Measurements from ENCODE around the gene PNKP. TPM values are rescaled to one million over a fixed set of nuclear protein-coding genes. Genes with fewer than 3 reads are reported as not detected.

Gene PNKP
- total and polyA plus RNA-seq, 9 of the 15 experiments (the other 6 are each of a cell fraction or from before 2014, with no cell fraction given): 2.8 to 85.4 (median 25.3) TPM

- DNase-seq (ENCODE audit: extremely low read depth in 1 of 4, low spot score in 3 of 4) (peak; percentile 57 to 83 (median 72)), ATAC-seq (no peak), FAIRE-seq (no peak)
- BruUV-seq (replicated peaks): no TSS peak
- POLR2A ChIA-PET: interaction anchor here (0.6 kb wide), 4 partner anchors 31 to 61 kb away, joined by 3 to 4 read pairs (median 3); no protein-coding TSS in a partner anchor
- Histone ChIP-seq H3K79me2 (ENCODE audit: control insufficient read depth, insufficient read depth, low read length) (peaks cover 4% of the 10 kb centered on the region), H3K4me2 (ENCODE audit: insufficient read depth, low read length) (no peak overlapping the region), H3K9me3 (replicated peaks; ENCODE audit: control insufficient read depth, insufficient read depth, low read depth, low read length) (no peaks in the 10 kb centered on the region), H2AFZ (ENCODE audit: low read depth, low read length) (no peak overlapping the region), H3K27me3 (ENCODE audit: control insufficient read depth in 2 of 2, insufficient read depth in 2 of 2, low read length in 2 of 2) (no peaks in the 10 kb centered on the region), H3K36me3 (ENCODE audit: control insufficient read depth, insufficient read depth, low read length) (peaks cover 55% of the 10 kb centered on the region), H4K20me1 (replicated peaks; ENCODE audit: control insufficient read depth, insufficient read depth, low read length) (no peaks in the 10 kb centered on the region), H3K9ac (ENCODE audit: insufficient read depth in 1 of 2, low read depth in 2 of 2, low read length in 2 of 2) (peak overlapping the region in 1 of 2 experiments; percentile 66; a peak in 2 of 4 replicates), H3K4me3 (no peak overlapping the region), H3K27ac (ENCODE audit: extremely low read depth, low read depth, low read length) (no peak overlapping the region), H3K4me1 (replicated peaks in 1 of 2; ENCODE audit: control insufficient read depth in 2 of 2, insufficient read depth in 2 of 2, low read length in 2 of 2) (peaks cover 6 to 54% of the 10 kb centered on the region in 2 experiments; a peak in 3 of 5 replicates), H3K9me1 (ENCODE audit: control insufficient read depth, insufficient read depth, low read length) (no peaks in the 10 kb centered on the region)
- CTCF ChIA-PET (ENCODE audit: low intra/inter-chr PET ratio): no interaction called here
- 77% methylated on average over 30 of the region's 31 CpGs for WGBS (ENCODE audit: insufficient coverage, low coverage, missing lambda C conversion rate)
- intact Hi-C loops (cut with micrococcal nuclease) (no loop called here), in situ Hi-C loops (cut with MboI) (no loop called here)
- TF ChIP-seq STAT6 (CRISPR knock-in tag; IDR thresholded peaks at IDR 0.05): no peak
- peak; percentile 58 for TF ChIP-seq ASH1L (IDR thresholded peaks at IDR 0.05; ENCODE audit: borderline replicate concordance, low read depth, partially characterized antibody)
- TF ChIP-seq ZFP1 (CRISPR knock-in tag; IDR thresholded peaks at IDR 0.05): no peak
- peak; percentile 84; the same call in 1 of the 2 replicates for TF ChIP-seq ZBTB33 (CRISPR knock-in tag; IDR thresholded peaks at IDR 0.05)
- TF ChIP-seq PBX2 (CRISPR knock-in tag; IDR thresholded peaks at IDR 0.05; ENCODE audit: low read depth): peak; percentile 62; the same call in 1 of the 2 replicates
- peak; percentile 74 for TF ChIP-seq PBX2 (tag; conservative IDR thresholded peaks at IDR 0.05; ENCODE audit: low read depth)
- TF ChIP-seq SP2 (IDR thresholded peaks at IDR 0.05; ENCODE audit: extremely low read depth, low read depth, low read length, poor library complexity, severe bottlenecking): peak; percentile 62
- no peak for TF ChIP-seq RHOXF2B (CRISPR knock-in tag; conservative IDR thresholded peaks at IDR 0.05)
- no peak for TF ChIP-seq ARNT (IDR thresholded peaks at IDR 0.05)
- no peak for TF ChIP-seq ZNF586 (CRISPR knock-in tag; conservative IDR thresholded peaks at IDR 0.05)
- TF ChIP-seq RAD51 (IDR thresholded peaks at IDR 0.05; ENCODE audit: borderline replicate concordance, low read depth): peak; percentile 36; the same call in 1 of the 2 replicates
- TF ChIP-seq CTBP1 (IDR thresholded peaks at IDR 0.05; ENCODE audit: borderline replicate concordance): no peak
- TF ChIP-seq PKNOX1 (IDR thresholded peaks at IDR 0.05): peak; percentile 97
Observed at GRCh38 chr19:49881672-49882394, 14.5 kb upstream of the PNKP start.
